Activated gamma-delta T cell (primary cell): ENCODE measurements around the gene SCAMP2.
A peak's percentile ranks its signal among the peaks of the same experiment; 100 is the strongest.

ENCODE experiments used
- DNase-seq: peaks from one replicate; lab custom pipeline; 2025; lab: John Stamatoyannopoulos, UW

The SCAMP2 gene

GRCh38 chr15:74858369-74858740 lies 14.8 kb downstream of the SCAMP2 start:
- DNase-seq, result no peak

- DNase-seq, result no peak
These were observed 15.3 kb downstream of the SCAMP2 start for GRCh38 chr15:74857671-74858368.

GRCh38 chr15:74857082-74857655 lies 16.0 kb downstream of the SCAMP2 start:
- no peak for DNase-seq

GRCh38 chr15:74856537-74856936 lies 16.6 kb downstream of the SCAMP2 start:
- DNase-seq, result no peak

GRCh38 chr15:74855857-74856256 lies 17.3 kb downstream of the SCAMP2 start:
- no peak for DNase-seq

- DNase-seq, result no peak
These were observed 18.6 kb downstream of the SCAMP2 start for GRCh38 chr15:74854453-74855022.

- DNase-seq, result no peak
These were observed 21.2 kb downstream of the SCAMP2 start for GRCh38 chr15:74851960-74852359.

- DNase-seq, result no peak
These were observed 22.8 kb downstream of the SCAMP2 start for GRCh38 chr15:74850393-74850792.

GRCh38 chr15:74847432-74847831 lies 25.7 kb downstream of the SCAMP2 start:
- no peak for DNase-seq

- no peak for DNase-seq
These were observed 27.6 kb downstream of the SCAMP2 start for GRCh38 chr15:74845581-74845980.

- DNase-seq, result no peak
These were observed 28.0 kb downstream of the SCAMP2 start for GRCh38 chr15:74845208-74845568.

GRCh38 chr15:74844319-74845207 lies 28.6 kb downstream of the SCAMP2 start:
- no peak for DNase-seq

- no peak for DNase-seq
These were observed 29.3 kb downstream of the SCAMP2 start for GRCh38 chr15:74843891-74844299.

GRCh38 chr15:74843445-74843828 lies 29.7 kb downstream of the SCAMP2 start:
- no peak for DNase-seq

- peak; percentile 92 for DNase-seq
These were observed 30.4 kb downstream of the SCAMP2 start, which contains the start of gene ULK3 for GRCh38 chr15:74842581-74843444. Gene ULK3, minus strand, starts transcription at chr15:74843156. Its CDS starts 51 bp downstream, at chr15:74843105.

GRCh38 chr15:74841891-74842373 lies 31.2 kb downstream of the SCAMP2 start:
- no peak for DNase-seq

- no peak for DNase-seq
These were observed 32.1 kb downstream of the SCAMP2 start for GRCh38 chr15:74840851-74841775.

GRCh38 chr15:74839526-74840395 lies 33.4 kb downstream of the SCAMP2 start:
- no peak for DNase-seq
